RWPE2 (cell line): ENCODE measurements around the gene OMG.

Experiments used
- ATAC-seq: fragments of 200-7000 bp; cut with Tn5 transposase; 3 replicates; pipeline ENCODE4 v1.9.1; 2021; ENCODE audit warnings: low read depth
- DNase-seq: peaks from one replicate; pipeline ENCODE4 v3.0.0-alpha.2; 2020; ENCODE audit warnings: low spot score
- H3K27ac ChIP-seq: fragments of 450-650 bp; 2 replicates; pipeline ENCODE4 v1.5.1; 2017; ENCODE audit warnings: mild to moderate bottlenecking; ENCODE audit not compliant: poor library complexity, severe bottlenecking
- H3K27me3 ChIP-seq: fragments of 250-450 bp; sonication (Bioruptor Pico); 2 replicates; pipeline ENCODE4 v1.5.1; 2021; ENCODE audit warnings: mild to moderate bottlenecking, moderate library complexity; ENCODE audit not compliant: insufficient read depth, poor library complexity, severe bottlenecking
- H3K36me3 ChIP-seq: fragments of 250-450 bp; sonication (Bioruptor Pico); 2 replicates; pipeline ENCODE4 v1.5.1; 2020; ENCODE audit warnings: low read depth, mild to moderate bottlenecking, moderate library complexity
- H3K4me1 ChIP-seq: fragments of 250-450 bp; sonication (Bioruptor Pico); 2 replicates; pipeline ENCODE4 v1.5.1; 2021; ENCODE audit warnings: mild to moderate bottlenecking, moderate library complexity; ENCODE audit not compliant: insufficient read depth, poor library complexity, severe bottlenecking
- H3K4me3 ChIP-seq: fragments of 250-450 bp; sonication (Bioruptor Pico); 2 replicates; pipeline ENCODE4 v1.5.1; 2021; ENCODE audit warnings: mild to moderate bottlenecking, moderate library complexity; ENCODE audit not compliant: severe bottlenecking
- H3K9me3 ChIP-seq: fragments of 250-450 bp; sonication (Bioruptor Pico); 2 replicates; pipeline ENCODE4 v1.5.1; 2021; ENCODE audit warnings: mild to moderate bottlenecking, moderate library complexity; ENCODE audit not compliant: severe bottlenecking
- TF ChIP-seq, protein P1 (sequence below): fragments of 450-650 bp; IDR thresholded peaks from one replicate; pipeline ENCODE4 v1.5.1; 2017; ENCODE audit warnings: mild to moderate bottlenecking, moderate library complexity; ENCODE audit not compliant: poor library complexity, severe bottlenecking

The OMG gene

DNA sequence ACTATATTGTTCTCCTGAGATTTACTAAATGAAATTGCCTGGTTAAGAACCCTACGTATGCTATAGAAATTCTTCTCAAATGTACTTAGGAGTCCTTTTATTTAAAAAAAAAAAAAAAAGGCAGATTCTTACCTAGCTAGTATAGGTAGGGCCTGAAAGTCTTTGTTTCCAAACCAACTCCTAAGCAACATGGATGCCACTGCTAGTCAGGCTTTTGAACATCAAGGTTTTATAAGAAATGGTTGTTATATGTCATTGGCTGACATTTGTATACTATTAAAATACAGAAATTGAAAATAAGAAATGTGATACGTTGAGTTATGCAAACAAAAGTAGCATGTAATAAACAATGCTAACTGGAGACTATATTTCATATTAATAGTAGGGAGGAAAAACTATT is 23.2 kb upstream of the OMG start:
- ATAC-seq (no peak), DNase-seq (no peak)
- Histone ChIP-seq H3K4me3 (no peak overlapping the region), H3K36me3 (0 out of 2 replicates have a peak, but pooled peaks cover 10% of the 10 kb centered on the region), H3K27me3 (no peaks in the 10 kb centered on the region), H3K4me1 (peaks cover 28% of the 10 kb centered on the region), H3K9me3 (no peaks in the 10 kb centered on the region), H3K27ac (peak overlapping the region; percentile 42)
- TF ChIP-seq, protein P1, sequence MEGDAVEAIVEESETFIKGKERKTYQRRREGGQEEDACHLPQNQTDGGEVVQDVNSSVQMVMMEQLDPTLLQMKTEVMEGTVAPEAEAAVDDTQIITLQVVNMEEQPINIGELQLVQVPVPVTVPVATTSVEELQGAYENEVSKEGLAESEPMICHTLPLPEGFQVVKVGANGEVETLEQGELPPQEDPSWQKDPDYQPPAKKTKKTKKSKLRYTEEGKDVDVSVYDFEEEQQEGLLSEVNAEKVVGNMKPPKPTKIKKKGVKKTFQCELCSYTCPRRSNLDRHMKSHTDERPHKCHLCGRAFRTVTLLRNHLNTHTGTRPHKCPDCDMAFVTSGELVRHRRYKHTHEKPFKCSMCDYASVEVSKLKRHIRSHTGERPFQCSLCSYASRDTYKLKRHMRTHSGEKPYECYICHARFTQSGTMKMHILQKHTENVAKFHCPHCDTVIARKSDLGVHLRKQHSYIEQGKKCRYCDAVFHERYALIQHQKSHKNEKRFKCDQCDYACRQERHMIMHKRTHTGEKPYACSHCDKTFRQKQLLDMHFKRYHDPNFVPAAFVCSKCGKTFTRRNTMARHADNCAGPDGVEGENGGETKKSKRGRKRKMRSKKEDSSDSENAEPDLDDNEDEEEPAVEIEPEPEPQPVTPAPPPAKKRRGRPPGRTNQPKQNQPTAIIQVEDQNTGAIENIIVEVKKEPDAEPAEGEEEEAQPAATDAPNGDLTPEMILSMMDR = no peak

DNA sequence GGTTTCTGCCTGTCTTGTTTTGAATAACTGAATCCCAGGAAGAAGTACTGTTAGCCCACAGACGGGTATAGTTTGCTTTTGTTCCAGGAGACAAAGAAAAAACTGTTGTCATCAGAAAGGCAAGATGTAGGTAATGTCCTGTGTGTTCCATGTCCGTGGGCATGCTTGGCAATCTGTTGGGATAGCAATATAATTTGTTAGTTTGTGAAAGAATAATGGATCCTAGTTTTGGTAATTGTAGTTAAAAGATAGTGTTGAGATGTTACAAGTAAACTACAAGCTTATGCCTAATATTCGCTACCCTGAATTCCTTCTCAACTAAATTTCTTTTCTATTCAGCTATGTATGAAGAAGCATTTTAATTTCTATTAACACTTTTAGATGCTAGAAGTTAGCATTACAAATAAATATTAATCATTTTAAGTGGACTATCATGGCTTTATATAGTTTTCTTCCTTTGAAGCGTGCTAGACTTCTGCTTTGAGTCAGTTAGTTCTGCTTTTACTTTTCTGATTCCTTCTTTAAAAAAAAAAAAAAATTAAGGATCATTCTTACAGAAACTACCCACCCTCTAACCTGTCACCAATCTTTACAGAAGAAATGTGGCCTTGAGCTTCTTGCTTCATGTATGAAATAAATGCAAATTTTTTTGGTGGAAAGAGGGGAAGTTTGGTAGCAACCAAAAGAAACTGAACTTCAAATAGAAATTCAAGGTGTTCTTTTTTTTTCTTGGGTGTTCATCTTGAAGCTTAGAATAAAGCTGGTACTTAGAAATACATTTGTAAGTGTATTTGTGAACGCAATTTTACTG is 22.0 kb upstream of the OMG start:
- Histone ChIP-seq H3K4me3 (no peak overlapping the region), H3K27me3 (no peaks in the 10 kb centered on the region), H3K27ac (no peak overlapping the region), H3K4me1 (peaks cover 39% of the 10 kb centered on the region), H3K9me3 (no peaks in the 10 kb centered on the region), H3K36me3 (0 out of 2 replicates have a peak, but pooled peaks cover 19% of the 10 kb centered on the region)
- ATAC-seq (no peak), DNase-seq (no peak)
- TF ChIP-seq, protein P1 = no peak

DNA sequence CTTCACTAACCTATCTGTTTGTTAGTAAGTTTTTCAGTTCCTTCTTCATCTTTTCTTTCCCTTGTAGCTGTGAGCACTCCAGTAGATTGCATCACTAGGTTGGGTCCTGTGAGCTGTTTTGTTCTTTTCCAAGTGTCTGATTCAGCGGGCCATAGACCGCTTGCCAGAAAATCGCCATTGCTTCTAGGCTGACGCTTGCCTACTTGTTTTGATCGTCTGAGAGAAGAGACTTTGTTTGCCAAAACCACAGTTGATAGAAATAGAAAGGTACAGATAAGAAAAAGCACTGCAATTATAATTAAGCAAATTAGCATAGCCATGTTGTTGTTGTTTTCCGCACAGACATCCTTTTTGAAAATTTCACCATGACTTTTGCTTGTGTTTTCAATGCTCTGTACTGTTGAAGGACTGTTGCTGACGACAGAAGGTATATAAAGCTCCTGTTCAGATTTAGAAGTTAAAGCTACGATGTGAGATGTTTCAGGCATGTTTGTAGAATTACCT is 21.3 kb upstream of the OMG start:
- 0 out of 2 replicates have a peak, but pooled peaks cover 19% of the 10 kb centered on the region for H3K36me3 ChIP-seq
- H3K4me3 ChIP-seq = no peak overlapping the region
- no peak for DNase-seq
- peaks cover 46% of the 10 kb centered on the region for H3K4me1 ChIP-seq
- ATAC-seq = peak; percentile 40; the same call in 1 of the 3 replicates
- TF ChIP-seq, protein P1 = no peak
- no peak overlapping the region for H3K27ac ChIP-seq
- H3K27me3 ChIP-seq = no peaks in the 10 kb centered on the region
- H3K9me3 ChIP-seq = no peaks in the 10 kb centered on the region

DNA sequence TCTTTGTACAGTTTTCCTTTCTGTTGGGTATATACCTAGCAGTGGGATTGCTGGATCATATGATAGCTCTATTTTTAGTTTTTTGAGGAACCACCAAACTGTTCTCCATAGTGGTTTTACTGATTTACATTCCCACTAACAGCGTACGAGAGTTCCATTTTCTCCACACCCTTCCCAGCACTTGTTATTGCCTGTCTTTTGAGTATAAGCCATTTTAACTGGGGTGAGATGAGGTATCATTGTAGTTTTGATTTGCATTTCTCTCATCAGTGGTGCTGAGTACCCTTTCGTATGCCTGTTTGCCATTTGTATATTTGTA is 17.7 kb upstream of the OMG start:
- Histone ChIP-seq H3K27me3 (no peaks in the 10 kb centered on the region), H3K27ac (peak overlapping the region; percentile 89), H3K36me3 (0 out of 2 replicates have a peak, but pooled peaks cover 12% of the 10 kb centered on the region), H3K4me3 (no peak overlapping the region), H3K9me3 (no peaks in the 10 kb centered on the region), H3K4me1 (peaks cover 39% of the 10 kb centered on the region)
- TF ChIP-seq, protein P1 = no peak
- ATAC-seq = no peak
- DNase-seq = no peak
